SK-N-SH (cell line): ENCODE data around the gene BCAP31.

ENCODE experiments used
- CTCF ChIP-seq: fragments of 200-600 bp; sonication (generic); IDR thresholded peaks from 2 replicates; pipeline ENCODE4 v1.6.1; 2017; ENCODE audit warnings: antibody characterized with exemption, mild to moderate bottlenecking, moderate library complexity
- ELF1 ChIP-seq: IDR thresholded peaks from 2 replicates; pipeline ENCODE4 v1.4.0; 2012
- POLR2AphosphoS5 ChIP-seq: IDR thresholded peaks from 2 replicates; pipeline ENCODE4 v1.6.1; 2012; ENCODE audit warnings: low read depth, low read length
- RFX5 ChIP-seq: IDR thresholded peaks from 2 replicates; pipeline ENCODE4 v1.6.1; 2012; ENCODE audit warnings: mild to moderate bottlenecking, improper control_type of control experiment, low read length
- SMC3 ChIP-seq: IDR thresholded peaks from 2 replicates; pipeline ENCODE4 v1.6.1; 2012; ENCODE audit warnings: low read depth, low read length, improper control_type of control experiment

DNA sequence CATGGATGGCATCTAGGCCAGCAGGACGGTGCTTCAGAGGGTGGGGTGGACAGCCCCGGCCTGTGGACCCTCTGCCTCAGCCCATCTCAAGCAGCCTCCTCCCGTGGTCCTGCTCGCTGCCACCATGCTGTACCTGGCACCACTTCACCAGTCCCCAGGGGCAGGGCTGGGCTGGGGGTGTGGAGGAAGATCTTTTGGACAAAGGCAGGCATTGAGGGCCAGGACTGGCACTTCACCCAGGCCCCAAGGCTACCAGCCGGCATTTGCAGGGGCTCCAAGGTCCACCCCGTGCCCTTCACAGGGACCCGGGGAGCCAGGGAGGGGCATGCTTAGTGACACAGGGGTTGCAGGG, 40.6 kb upstream of the BCAP31 start:
- no peak for TF ChIP-seq SMC3
- no peak for TF ChIP-seq CTCF
- TF ChIP-seq RFX5, result no peak
- no peak for TF ChIP-seq POLR2AphosphoS5
- no peak for TF ChIP-seq ELF1
